OCI-LY1 (cell line): ENCODE data around the gene NDFIP1.

ENCODE experiments used
- EZH2 ChIP-seq: fragments of 200-600 bp; sonication (generic), shearing (Covaris generic); IDR thresholded peaks from 2 replicates; pipeline ENCODE4 v1.8.0; 2017; ENCODE audit warnings: borderline replicate concordance, mixed run types, mild to moderate bottlenecking, antibody characterized with exemption, low read length, moderate library complexity, mixed read lengths
- TF ChIP-seq, protein P1 (sequence below): fragments of 200-600 bp; sonication (generic), shearing (Covaris generic); IDR thresholded peaks from 2 replicates; pipeline ENCODE4 v1.5.1; 2017; ENCODE audit warnings: mild to moderate bottlenecking, antibody characterized with exemption, low read length, moderate library complexity, mixed read lengths

GRCh38 chr5:142098931-142099330, 9.6 kb upstream of the NDFIP1 start:
- TF ChIP-seq, protein P1, sequence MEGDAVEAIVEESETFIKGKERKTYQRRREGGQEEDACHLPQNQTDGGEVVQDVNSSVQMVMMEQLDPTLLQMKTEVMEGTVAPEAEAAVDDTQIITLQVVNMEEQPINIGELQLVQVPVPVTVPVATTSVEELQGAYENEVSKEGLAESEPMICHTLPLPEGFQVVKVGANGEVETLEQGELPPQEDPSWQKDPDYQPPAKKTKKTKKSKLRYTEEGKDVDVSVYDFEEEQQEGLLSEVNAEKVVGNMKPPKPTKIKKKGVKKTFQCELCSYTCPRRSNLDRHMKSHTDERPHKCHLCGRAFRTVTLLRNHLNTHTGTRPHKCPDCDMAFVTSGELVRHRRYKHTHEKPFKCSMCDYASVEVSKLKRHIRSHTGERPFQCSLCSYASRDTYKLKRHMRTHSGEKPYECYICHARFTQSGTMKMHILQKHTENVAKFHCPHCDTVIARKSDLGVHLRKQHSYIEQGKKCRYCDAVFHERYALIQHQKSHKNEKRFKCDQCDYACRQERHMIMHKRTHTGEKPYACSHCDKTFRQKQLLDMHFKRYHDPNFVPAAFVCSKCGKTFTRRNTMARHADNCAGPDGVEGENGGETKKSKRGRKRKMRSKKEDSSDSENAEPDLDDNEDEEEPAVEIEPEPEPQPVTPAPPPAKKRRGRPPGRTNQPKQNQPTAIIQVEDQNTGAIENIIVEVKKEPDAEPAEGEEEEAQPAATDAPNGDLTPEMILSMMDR, result no peak
- no peak for TF ChIP-seq EZH2
